ENCODE results near the gene UBE2F.
"Not testable (repeated sequence)": the region's sequence is repeated elsewhere in the genome, so short reads cannot be mapped to it uniquely, and the experiment has no call there.

UBE2F gene

GRCh38 chr2:237935740-237936452 lies 30.9 kb upstream of the UBE2F start:
- H3K9me3 Mint-ChIP-seq, result peaks cover 5% of the 10 kb centered on the region
- no peaks in the 10 kb centered on the region for H3K27me3 Mint-ChIP-seq
- H3K36me3 Mint-ChIP-seq, result peaks cover 2% of the 10 kb centered on the region
- H3K27ac Mint-ChIP-seq, result no peak overlapping the region
- H3K4me1 Mint-ChIP-seq, result peaks cover 31% of the 10 kb centered on the region
- no peak overlapping the region for H3K4me3 Mint-ChIP-seq

- peaks cover 5% of the 10 kb centered on the region for H3K9me3 Mint-ChIP-seq
- no peaks in the 10 kb centered on the region for H3K27me3 Mint-ChIP-seq
- H3K27ac Mint-ChIP-seq, result no peak overlapping the region
- H3K4me1 Mint-ChIP-seq, result peaks cover 58% of the 10 kb centered on the region
- H3K36me3 Mint-ChIP-seq, result peaks cover 2% of the 10 kb centered on the region
- H3K4me3 Mint-ChIP-seq, result no peak overlapping the region
Measured at GRCh38 chr2:237939251-237939650, 27.6 kb upstream of the UBE2F start.

- H3K9me3 Mint-ChIP-seq, result peaks cover 5% of the 10 kb centered on the region
- no peak overlapping the region for H3K27ac Mint-ChIP-seq
- H3K27me3 Mint-ChIP-seq, result no peaks in the 10 kb centered on the region
- H3K4me1 Mint-ChIP-seq, result peaks cover 67% of the 10 kb centered on the region
- no peak overlapping the region for H3K4me3 Mint-ChIP-seq
- peaks cover 6% of the 10 kb centered on the region for H3K36me3 Mint-ChIP-seq
Measured at GRCh38 chr2:237940828-237941227, 26.0 kb upstream of the UBE2F start.

GRCh38 chr2:237941239-237941638 lies 25.6 kb upstream of the UBE2F start:
- H3K9me3 Mint-ChIP-seq, result peaks cover 5% of the 10 kb centered on the region
- H3K36me3 Mint-ChIP-seq, result peaks cover 6% of the 10 kb centered on the region
- no peaks in the 10 kb centered on the region for H3K27me3 Mint-ChIP-seq
- H3K4me3 Mint-ChIP-seq, result peak overlapping the region; percentile 64
- peak overlapping the region; percentile 84 for H3K27ac Mint-ChIP-seq
- peaks cover 69% of the 10 kb centered on the region for H3K4me1 Mint-ChIP-seq

GRCh38 chr2:237942513-237942899 lies 24.3 kb upstream of the UBE2F start:
- H3K4me1 Mint-ChIP-seq, result peaks cover 78% of the 10 kb centered on the region
- H3K9me3 Mint-ChIP-seq, result peaks cover 5% of the 10 kb centered on the region
- H3K4me3 Mint-ChIP-seq, result peak overlapping the region; percentile 64
- H3K27ac Mint-ChIP-seq, result peak overlapping the region; percentile 84
- no peaks in the 10 kb centered on the region for H3K27me3 Mint-ChIP-seq
- peaks cover 6% of the 10 kb centered on the region for H3K36me3 Mint-ChIP-seq

GRCh38 chr2:237943395-237944094 lies 23.3 kb upstream of the UBE2F start:
- Mint-ChIP-seq H3K4me1 (peaks cover 78% of the 10 kb centered on the region), H3K9me3 (peaks cover 5% of the 10 kb centered on the region), H3K4me3 (peak overlapping the region; percentile 64), H3K27me3 (no peaks in the 10 kb centered on the region), H3K36me3 (peaks cover 6% of the 10 kb centered on the region), H3K27ac (no peak overlapping the region)

GRCh38 chr2:237944302-237944701 lies 22.5 kb upstream of the UBE2F start:
- H3K4me1 Mint-ChIP-seq, result peaks cover 72% of the 10 kb centered on the region
- peaks cover 5% of the 10 kb centered on the region for H3K9me3 Mint-ChIP-seq
- H3K4me3 Mint-ChIP-seq, result no peak overlapping the region
- H3K27ac Mint-ChIP-seq, result no peak overlapping the region
- H3K27me3 Mint-ChIP-seq, result no peaks in the 10 kb centered on the region
- peaks cover 6% of the 10 kb centered on the region for H3K36me3 Mint-ChIP-seq

- peak overlapping the region; percentile 6 for H3K4me3 Mint-ChIP-seq
- peaks cover 3% of the 10 kb centered on the region for H3K36me3 Mint-ChIP-seq
- H3K27ac Mint-ChIP-seq, result no peak overlapping the region
- H3K27me3 Mint-ChIP-seq, result no peaks in the 10 kb centered on the region
- H3K9me3 Mint-ChIP-seq, result no peaks in the 10 kb centered on the region
- peaks cover 54% of the 10 kb centered on the region for H3K4me1 Mint-ChIP-seq
Measured at GRCh38 chr2:237946423-237946822, 20.4 kb upstream of the UBE2F start.

- peak overlapping the region; percentile 4 for H3K27ac Mint-ChIP-seq
- H3K36me3 Mint-ChIP-seq, H3K9me3 Mint-ChIP-seq, H3K4me1 Mint-ChIP-seq, H3K4me3 Mint-ChIP-seq, H3K27me3 Mint-ChIP-seq: not testable (repeated sequence)
Measured at GRCh38 chr2:237951354-237951753, 15.5 kb upstream of the UBE2F start.

- H3K36me3 Mint-ChIP-seq, result no peaks in the 10 kb centered on the region
- no peak overlapping the region for H3K27ac Mint-ChIP-seq
- peaks cover 9% of the 10 kb centered on the region for H3K4me1 Mint-ChIP-seq
- H3K9me3 Mint-ChIP-seq, result no peaks in the 10 kb centered on the region
- H3K27me3 Mint-ChIP-seq, result peaks cover 3% of the 10 kb centered on the region
- no peak overlapping the region for H3K4me3 Mint-ChIP-seq
Measured at GRCh38 chr2:237951878-237952277, 14.9 kb upstream of the UBE2F start.

- H3K9me3 Mint-ChIP-seq, result no peaks in the 10 kb centered on the region
Measured at GRCh38 chr2:237952851-237953250, 14.0 kb upstream of the UBE2F start.

GRCh38 chr2:237955640-237956401 lies 11.0 kb upstream of the UBE2F start:
- peaks cover 5% of the 10 kb centered on the region for H3K27me3 Mint-ChIP-seq
- H3K4me3 Mint-ChIP-seq, result no peak overlapping the region
- H3K36me3 Mint-ChIP-seq, result no peaks in the 10 kb centered on the region
- H3K27ac Mint-ChIP-seq, result no peak overlapping the region
- peaks cover 12% of the 10 kb centered on the region for H3K4me1 Mint-ChIP-seq
- H3K9me3 Mint-ChIP-seq, result no peaks in the 10 kb centered on the region

More at GRCh38 chr2:237952851-237953250, 14.0 kb upstream of the UBE2F start:
- Mint-ChIP-seq H3K36me3 (no peaks in the 10 kb centered on the region), H3K27me3 (peaks cover 5% of the 10 kb centered on the region), H3K4me3 (no peak overlapping the region), H3K4me1 (peaks cover 12% of the 10 kb centered on the region), H3K27ac (no peak overlapping the region)

- Mint-ChIP-seq H3K27ac (no peak overlapping the region), H3K36me3 (no peaks in the 10 kb centered on the region), H3K27me3 (peaks cover 5% of the 10 kb centered on the region), H3K9me3 (no peaks in the 10 kb centered on the region), H3K4me1 (peaks cover 12% of the 10 kb centered on the region), H3K4me3 (no peak overlapping the region)
Measured at GRCh38 chr2:237956402-237956736, 10.4 kb upstream of the UBE2F start.

- H3K36me3 Mint-ChIP-seq, result no peaks in the 10 kb centered on the region
- H3K4me1 Mint-ChIP-seq, result peaks cover 15% of the 10 kb centered on the region
- no peaks in the 10 kb centered on the region for H3K9me3 Mint-ChIP-seq
- peaks cover 4% of the 10 kb centered on the region for H3K27me3 Mint-ChIP-seq
- no peak overlapping the region for H3K4me3 Mint-ChIP-seq
- H3K27ac Mint-ChIP-seq, result no peak overlapping the region
Measured at GRCh38 chr2:237961637-237962036, 5.2 kb upstream of the UBE2F start.

- Mint-ChIP-seq H3K4me3 (no peak overlapping the region), H3K4me1 (peaks cover 6% of the 10 kb centered on the region), H3K27me3 (no peaks in the 10 kb centered on the region), H3K27ac (no peak overlapping the region), H3K9me3 (no peaks in the 10 kb centered on the region), H3K36me3 (no peaks in the 10 kb centered on the region)
Measured at GRCh38 chr2:237962432-237963084, 4.3 kb upstream of the UBE2F start.

All from activated naive CD4-positive, alpha-beta T cell treated with anti-CD3 and anti-CD28 coated beads, Interleukin-2, amount 50 U/mL, for 24 hours (primary cell).